HFFc6 (cell line): ENCODE data around the gene SPAG9. TPM values are rescaled to one million over a fixed set of nuclear protein-coding genes. Genes with fewer than 3 reads are reported as not detected.

ENCODE experiments used
- DNase-seq: peaks from one replicate; pipeline ENCODE4 v3.0.0-alpha.2; 2018
- H3K27ac Mint-ChIP-seq: 2 replicates; pipeline ENCODE4 v1.8.0; 2020; ENCODE audit warnings: mild to moderate bottlenecking, mixed read lengths
- H3K27me3 Mint-ChIP-seq: 2 replicates; pipeline ENCODE4 v1.8.0; 2021; ENCODE audit warnings: mild to moderate bottlenecking, moderate library complexity, mixed read lengths; ENCODE audit not compliant: insufficient read depth
- H3K36me3 Mint-ChIP-seq: 2 replicates; pipeline ENCODE4 v1.8.0; 2021; ENCODE audit warnings: low read depth, mixed read lengths
- H3K4me1 Mint-ChIP-seq: 2 replicates; pipeline ENCODE4 v1.8.0; 2020; ENCODE audit warnings: low read depth, mixed read lengths
- H3K4me3 Mint-ChIP-seq: 2 replicates; pipeline ENCODE4 v1.8.0; 2020; ENCODE audit warnings: mild to moderate bottlenecking, moderate library complexity, mixed read lengths
- H3K9me3 Mint-ChIP-seq: 2 replicates; pipeline ENCODE4 v1.8.0; 2020; ENCODE audit warnings: mild to moderate bottlenecking, mixed read lengths
- total RNA-seq, 6 experiments: library from RNA; stranded (reverse); fragmentation: NEBNext Ultra II Directional; extraction: Animal tissue kit (Norgen Biotek cat#: 25700); gene quantifications; 2 replicates in 1 of 6; 3 replicates in 5 of 6; pipeline ENCODE4 v1.2.3, GENCODE V29; 2021
- TF ChIP-seq, protein P1 (sequence below): fragments of 200-600 bp; sonication (generic); IDR thresholded peaks from 2 replicates; pipeline ENCODE4 v1.5.0; 2021; ENCODE audit warnings: antibody characterized with exemption, mild to moderate bottlenecking

The SPAG9 gene
- total RNA-seq, 6 experiments from 2014 or later, result 54.3 to 78.1 (median 61.3) TPM

DNA sequence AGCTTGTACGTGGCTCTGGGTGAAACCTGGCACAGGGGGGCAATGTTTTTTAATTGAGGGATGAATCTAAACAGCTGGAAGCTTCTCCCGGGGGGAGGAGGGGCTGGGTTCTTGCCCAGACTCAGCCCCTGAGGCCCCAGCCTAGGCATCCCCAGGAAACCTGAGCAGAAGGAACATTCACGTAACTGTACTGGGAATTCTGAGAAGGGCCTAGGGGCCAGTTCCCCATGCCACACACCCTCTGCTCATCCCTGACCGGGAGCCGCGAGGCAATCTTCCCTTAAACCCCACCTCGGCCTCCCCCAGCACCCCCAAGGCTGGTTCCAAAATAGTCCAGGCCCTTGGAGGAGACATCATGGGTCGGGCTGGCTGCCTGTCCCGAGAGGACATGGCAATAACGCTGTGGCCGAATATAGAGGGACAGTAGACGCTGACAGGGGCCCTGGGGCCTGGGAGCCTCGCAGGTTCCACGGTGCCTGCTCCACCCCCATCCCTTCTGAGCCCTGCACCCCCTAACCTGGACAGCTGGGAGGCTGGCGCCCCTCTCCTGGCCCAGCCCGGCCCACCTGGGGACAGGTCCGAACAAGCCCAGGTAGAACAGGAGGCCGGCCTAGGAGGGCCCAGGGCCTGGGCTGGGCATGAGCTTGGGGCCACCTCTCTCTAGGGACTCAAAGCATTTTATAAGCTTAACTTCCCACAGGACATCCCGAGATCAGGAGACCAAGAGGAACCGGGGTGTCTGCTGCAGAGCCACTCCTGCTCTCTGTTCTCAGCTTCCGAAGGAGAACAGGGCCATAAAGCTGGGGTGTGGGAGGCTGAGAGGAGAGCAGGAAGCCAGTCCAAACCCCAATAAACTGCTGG, 171.3 kb downstream of the SPAG9 start:
- Mint-ChIP-seq H3K4me1 (peaks cover 66% of the 10 kb centered on the region), H3K9me3 (no peaks in the 10 kb centered on the region), H3K27me3 (no peaks in the 10 kb centered on the region; the same call in 1 of the 2 replicates), H3K27ac (peak overlapping the region; percentile 98), H3K4me3 (peak overlapping the region; percentile 52), H3K36me3 (no peaks in the 10 kb centered on the region)
- no peak for DNase-seq
- TF ChIP-seq, protein P1, sequence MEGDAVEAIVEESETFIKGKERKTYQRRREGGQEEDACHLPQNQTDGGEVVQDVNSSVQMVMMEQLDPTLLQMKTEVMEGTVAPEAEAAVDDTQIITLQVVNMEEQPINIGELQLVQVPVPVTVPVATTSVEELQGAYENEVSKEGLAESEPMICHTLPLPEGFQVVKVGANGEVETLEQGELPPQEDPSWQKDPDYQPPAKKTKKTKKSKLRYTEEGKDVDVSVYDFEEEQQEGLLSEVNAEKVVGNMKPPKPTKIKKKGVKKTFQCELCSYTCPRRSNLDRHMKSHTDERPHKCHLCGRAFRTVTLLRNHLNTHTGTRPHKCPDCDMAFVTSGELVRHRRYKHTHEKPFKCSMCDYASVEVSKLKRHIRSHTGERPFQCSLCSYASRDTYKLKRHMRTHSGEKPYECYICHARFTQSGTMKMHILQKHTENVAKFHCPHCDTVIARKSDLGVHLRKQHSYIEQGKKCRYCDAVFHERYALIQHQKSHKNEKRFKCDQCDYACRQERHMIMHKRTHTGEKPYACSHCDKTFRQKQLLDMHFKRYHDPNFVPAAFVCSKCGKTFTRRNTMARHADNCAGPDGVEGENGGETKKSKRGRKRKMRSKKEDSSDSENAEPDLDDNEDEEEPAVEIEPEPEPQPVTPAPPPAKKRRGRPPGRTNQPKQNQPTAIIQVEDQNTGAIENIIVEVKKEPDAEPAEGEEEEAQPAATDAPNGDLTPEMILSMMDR, result no peak

DNA sequence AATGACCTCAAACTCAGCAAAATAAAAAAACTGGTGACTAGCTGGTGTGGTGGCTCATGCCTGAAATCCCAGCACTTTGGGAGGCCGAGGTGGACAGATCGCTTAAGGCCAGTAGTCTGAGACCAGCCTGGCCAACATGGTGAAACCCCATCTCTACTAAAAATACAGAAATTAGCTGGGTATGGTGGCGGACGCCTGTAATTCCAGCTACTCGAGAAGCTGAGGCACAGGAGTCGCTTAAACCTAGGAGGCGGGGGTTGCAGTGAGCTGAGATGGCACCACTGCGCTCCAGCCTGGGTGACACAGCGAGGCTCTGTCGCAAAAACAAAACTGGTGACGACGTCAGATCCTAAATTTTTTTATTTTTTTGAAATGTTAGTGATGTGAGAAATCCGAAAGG, 172.0 kb downstream of the SPAG9 start:
- Mint-ChIP-seq H3K36me3 (no peaks in the 10 kb centered on the region), H3K27me3 (no peaks in the 10 kb centered on the region), H3K9me3 (no peaks in the 10 kb centered on the region), H3K4me1 (peaks cover 63% of the 10 kb centered on the region), H3K4me3 (no peak overlapping the region), H3K27ac (peak overlapping the region; percentile 98)
- no peak for DNase-seq
- TF ChIP-seq, protein P1, result no peak

DNA sequence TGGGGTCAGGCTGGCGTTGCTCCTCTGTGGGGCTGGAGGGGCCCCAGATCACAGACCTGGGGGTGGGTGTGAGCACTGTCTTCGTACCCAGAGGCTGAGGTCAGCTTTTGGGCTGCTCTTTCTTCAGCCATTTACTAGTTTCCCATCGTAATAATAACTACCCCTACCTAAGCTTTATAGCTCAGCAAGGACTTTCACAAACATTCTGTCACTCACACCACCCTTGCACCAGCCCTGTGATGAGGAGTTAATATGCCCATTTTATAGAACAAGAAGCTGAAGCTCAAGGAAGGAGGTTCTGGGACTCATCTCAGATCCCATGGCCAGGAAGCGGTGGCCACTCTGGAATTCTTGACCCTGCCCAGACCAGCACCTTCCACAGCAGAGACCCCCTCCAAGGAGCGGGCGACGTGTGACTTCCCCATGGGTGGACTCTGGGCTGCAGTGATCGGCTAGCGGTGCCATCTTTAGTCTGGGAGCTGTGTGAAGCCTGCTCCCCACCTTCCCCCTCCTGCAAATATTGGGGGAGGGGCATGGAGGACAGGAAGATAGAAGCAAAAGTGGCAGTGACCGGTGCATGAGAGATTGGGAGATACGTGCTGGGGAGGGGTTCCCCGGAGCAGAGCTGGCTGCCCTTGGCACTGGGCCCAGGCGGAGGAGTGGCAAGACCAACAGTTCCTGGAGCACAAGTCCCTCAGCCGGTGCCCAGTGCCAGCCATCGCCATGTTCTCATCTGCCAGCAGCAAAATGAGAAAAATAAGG, 172.7 kb downstream of the SPAG9 start:
- no peak for DNase-seq
- H3K4me1 Mint-ChIP-seq, result peaks cover 59% of the 10 kb centered on the region
- no peaks in the 10 kb centered on the region for H3K36me3 Mint-ChIP-seq
- no peak overlapping the region for H3K4me3 Mint-ChIP-seq
- no peaks in the 10 kb centered on the region for H3K9me3 Mint-ChIP-seq
- TF ChIP-seq, protein P1, result no peak
- H3K27me3 Mint-ChIP-seq, result no peaks in the 10 kb centered on the region
- H3K27ac Mint-ChIP-seq, result peak overlapping the region; percentile 98

DNA sequence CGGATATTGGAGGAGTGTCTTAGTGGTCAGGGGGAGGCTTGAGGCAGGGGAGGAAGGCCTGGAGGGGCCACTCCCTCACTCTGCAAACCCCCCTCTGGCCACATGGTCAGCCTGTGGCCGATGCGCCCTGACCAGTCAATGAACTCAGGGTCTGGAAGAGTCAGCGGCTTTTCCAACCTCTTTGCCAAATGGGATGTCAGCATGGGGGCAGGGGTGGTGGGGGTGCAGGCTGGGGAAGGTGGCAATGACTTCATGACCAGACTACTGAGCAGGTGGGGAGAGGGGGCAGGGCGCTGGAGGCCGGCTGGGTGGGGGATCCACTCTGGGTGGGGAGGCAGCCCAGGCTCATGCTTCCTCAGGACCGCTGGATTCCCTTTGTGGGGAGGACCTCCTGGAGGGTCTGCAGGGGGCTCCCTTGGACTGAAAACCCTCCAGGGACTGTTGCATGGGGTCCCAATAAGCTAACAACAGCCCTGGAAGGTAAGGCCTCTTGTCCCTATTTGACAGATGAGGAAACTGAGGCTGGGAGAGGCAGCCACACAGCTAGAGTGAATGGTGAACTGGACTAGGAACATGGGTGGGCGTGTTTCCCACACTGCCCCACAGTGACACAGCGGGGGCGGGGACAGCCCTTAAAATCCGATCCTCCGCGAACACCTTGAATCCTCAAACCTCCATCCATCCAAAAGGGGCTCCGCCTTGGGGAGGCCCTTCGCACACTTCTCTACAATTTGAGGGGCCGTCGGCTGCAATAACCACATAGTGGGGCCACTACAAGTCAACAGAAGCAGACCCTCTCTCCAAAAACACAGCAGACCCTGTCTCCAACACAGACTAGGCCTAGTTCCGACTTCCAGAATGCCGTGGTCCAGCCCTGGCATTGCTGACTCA, 173.5 kb downstream of the SPAG9 start:
- peaks cover 53% of the 10 kb centered on the region for H3K4me1 Mint-ChIP-seq
- peak overlapping the region; percentile 98 for H3K27ac Mint-ChIP-seq
- no peak for DNase-seq
- no peaks in the 10 kb centered on the region for H3K36me3 Mint-ChIP-seq
- H3K9me3 Mint-ChIP-seq, result no peaks in the 10 kb centered on the region
- no peak overlapping the region for H3K4me3 Mint-ChIP-seq
- H3K27me3 Mint-ChIP-seq, result no peaks in the 10 kb centered on the region
- TF ChIP-seq, protein P1, result no peak

DNA sequence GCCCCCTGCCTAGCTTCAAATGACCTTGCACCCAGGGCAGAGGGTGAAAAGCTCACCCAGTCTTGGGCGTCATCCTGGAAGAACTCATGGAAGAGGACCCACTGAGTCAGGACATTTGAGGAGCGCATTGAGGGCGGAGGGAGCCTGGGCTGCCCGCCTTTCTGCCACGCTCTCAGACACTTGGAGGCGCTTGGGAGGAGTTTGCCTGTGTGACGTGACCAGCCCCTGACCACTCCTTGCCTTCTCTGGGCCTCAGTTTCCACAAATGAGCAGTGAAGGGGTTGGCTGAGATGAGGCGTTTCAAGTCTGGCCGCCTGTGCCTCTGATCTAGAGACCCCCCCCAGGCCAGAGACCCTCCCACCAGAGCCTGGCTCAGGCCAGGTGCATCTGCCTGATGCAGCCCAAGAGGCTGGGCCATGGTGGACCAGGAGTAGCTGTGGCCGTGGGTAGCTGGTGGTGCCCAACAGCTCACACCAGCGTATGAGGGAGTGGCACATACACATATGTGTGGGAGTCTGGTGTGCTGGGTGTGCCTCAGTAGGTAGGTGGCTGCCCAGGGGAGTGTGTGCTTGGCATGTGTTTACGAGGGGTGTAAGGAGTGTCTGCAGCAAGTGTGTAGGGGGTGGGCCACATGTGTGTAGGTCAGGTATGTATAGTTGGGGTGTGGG, 174.3 kb downstream of the SPAG9 start:
- TF ChIP-seq, protein P1, result no peak
- Mint-ChIP-seq H3K9me3 (no peaks in the 10 kb centered on the region), H3K4me1 (peaks cover 47% of the 10 kb centered on the region), H3K36me3 (no peaks in the 10 kb centered on the region), H3K27me3 (peaks cover 3% of the 10 kb centered on the region; the same call in 1 of the 2 replicates), H3K27ac (no peak overlapping the region), H3K4me3 (no peak overlapping the region)
- no peak for DNase-seq
